Measurements from ENCODE around the gene CCDC149.

Gene CCDC149

DNA sequence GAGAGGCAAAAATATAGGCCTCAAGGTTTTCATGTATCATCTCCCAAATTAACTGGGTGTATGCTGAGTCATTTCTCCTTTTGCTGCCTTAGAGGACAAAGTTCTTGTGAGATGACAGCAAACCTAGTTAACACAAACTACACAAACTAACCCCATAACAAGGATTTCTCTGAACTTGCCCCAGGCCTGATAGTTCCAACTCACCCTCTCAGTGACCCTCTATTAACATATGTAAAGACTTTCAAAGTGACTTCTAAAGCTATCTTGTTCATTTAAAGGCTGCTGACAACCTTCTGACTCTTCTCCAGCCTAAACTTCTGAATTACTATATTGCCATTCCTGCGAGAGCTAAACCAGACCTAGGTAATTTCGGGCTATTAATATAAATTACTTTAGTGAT lies 43.2 kb upstream of the CCDC149 start:
- DNase-seq (ENCODE audit: low read depth in 1 of 2, low spot score in 1 of 2): no peak
- Histone ChIP-seq H3K4me3 (replicated peaks; ENCODE audit: insufficient read depth, low read length) (no peak overlapping the region), H3K27me3 (ENCODE audit: insufficient read depth, poor library complexity, severe bottlenecking) (no peaks in the 10 kb centered on the region), H3K27ac (replicated peaks) (no peak overlapping the region)
- TF ChIP-seq GABPA (IDR thresholded peaks at IDR 0.05; ENCODE audit: low read depth) (no peak), SPI1 (IDR thresholded peaks at IDR 0.05; ENCODE audit: borderline replicate concordance, low read depth) (no peak), POLR2AphosphoS5 (IDR thresholded peaks at IDR 0.05; ENCODE audit: low read depth) (no peak)
- TF ChIP-seq, protein P1, sequence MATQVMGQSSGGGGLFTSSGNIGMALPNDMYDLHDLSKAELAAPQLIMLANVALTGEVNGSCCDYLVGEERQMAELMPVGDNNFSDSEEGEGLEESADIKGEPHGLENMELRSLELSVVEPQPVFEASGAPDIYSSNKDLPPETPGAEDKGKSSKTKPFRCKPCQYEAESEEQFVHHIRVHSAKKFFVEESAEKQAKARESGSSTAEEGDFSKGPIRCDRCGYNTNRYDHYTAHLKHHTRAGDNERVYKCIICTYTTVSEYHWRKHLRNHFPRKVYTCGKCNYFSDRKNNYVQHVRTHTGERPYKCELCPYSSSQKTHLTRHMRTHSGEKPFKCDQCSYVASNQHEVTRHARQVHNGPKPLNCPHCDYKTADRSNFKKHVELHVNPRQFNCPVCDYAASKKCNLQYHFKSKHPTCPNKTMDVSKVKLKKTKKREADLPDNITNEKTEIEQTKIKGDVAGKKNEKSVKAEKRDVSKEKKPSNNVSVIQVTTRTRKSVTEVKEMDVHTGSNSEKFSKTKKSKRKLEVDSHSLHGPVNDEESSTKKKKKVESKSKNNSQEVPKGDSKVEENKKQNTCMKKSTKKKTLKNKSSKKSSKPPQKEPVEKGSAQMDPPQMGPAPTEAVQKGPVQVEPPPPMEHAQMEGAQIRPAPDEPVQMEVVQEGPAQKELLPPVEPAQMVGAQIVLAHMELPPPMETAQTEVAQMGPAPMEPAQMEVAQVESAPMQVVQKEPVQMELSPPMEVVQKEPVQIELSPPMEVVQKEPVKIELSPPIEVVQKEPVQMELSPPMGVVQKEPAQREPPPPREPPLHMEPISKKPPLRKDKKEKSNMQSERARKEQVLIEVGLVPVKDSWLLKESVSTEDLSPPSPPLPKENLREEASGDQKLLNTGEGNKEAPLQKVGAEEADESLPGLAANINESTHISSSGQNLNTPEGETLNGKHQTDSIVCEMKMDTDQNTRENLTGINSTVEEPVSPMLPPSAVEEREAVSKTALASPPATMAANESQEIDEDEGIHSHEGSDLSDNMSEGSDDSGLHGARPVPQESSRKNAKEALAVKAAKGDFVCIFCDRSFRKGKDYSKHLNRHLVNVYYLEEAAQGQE (IDR thresholded peaks at IDR 0.05; ENCODE audit: insufficient replicate concordance, low read depth): no peak

DNA sequence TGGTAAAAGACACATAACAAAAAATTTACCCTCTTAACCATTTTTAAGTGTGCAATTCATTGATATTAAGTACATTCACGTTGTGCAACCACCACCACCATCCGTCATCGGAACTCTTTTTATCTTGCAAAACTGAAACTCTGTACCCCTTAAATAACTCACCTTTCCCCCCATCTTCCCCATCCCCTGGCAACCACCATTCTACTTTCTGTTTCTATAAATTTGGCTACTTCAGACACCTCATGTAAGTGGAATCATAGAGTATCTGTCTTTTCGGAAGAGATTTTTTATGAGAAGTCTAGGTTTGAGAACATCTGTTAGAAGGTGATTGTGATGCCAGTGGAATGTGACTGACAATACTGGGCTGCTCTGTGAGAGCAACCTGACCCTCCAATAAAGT lies 39.8 kb upstream of the CCDC149 start:
- Histone ChIP-seq H3K4me3 (replicated peaks; ENCODE audit: insufficient read depth, low read length) (no peak overlapping the region), H3K27me3 (ENCODE audit: insufficient read depth, poor library complexity, severe bottlenecking) (no peaks in the 10 kb centered on the region), H3K27ac (replicated peaks) (no peak overlapping the region)
- no peak for DNase-seq (ENCODE audit: low read depth in 1 of 2, low spot score in 1 of 2)
- TF ChIP-seq, protein P1 (IDR thresholded peaks at IDR 0.05; ENCODE audit: insufficient replicate concordance, low read depth): no peak
- no peak for TF ChIP-seq POLR2AphosphoS5 (IDR thresholded peaks at IDR 0.05; ENCODE audit: low read depth)
- TF ChIP-seq, protein P2, sequence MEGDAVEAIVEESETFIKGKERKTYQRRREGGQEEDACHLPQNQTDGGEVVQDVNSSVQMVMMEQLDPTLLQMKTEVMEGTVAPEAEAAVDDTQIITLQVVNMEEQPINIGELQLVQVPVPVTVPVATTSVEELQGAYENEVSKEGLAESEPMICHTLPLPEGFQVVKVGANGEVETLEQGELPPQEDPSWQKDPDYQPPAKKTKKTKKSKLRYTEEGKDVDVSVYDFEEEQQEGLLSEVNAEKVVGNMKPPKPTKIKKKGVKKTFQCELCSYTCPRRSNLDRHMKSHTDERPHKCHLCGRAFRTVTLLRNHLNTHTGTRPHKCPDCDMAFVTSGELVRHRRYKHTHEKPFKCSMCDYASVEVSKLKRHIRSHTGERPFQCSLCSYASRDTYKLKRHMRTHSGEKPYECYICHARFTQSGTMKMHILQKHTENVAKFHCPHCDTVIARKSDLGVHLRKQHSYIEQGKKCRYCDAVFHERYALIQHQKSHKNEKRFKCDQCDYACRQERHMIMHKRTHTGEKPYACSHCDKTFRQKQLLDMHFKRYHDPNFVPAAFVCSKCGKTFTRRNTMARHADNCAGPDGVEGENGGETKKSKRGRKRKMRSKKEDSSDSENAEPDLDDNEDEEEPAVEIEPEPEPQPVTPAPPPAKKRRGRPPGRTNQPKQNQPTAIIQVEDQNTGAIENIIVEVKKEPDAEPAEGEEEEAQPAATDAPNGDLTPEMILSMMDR (IDR thresholded peaks at IDR 0.05; ENCODE audit: insufficient read depth, low read length): no peak
- TF ChIP-seq GABPA (IDR thresholded peaks at IDR 0.05; ENCODE audit: low read depth): no peak
- TF ChIP-seq SPI1 (IDR thresholded peaks at IDR 0.05; ENCODE audit: borderline replicate concordance, low read depth): no peak

DNA sequence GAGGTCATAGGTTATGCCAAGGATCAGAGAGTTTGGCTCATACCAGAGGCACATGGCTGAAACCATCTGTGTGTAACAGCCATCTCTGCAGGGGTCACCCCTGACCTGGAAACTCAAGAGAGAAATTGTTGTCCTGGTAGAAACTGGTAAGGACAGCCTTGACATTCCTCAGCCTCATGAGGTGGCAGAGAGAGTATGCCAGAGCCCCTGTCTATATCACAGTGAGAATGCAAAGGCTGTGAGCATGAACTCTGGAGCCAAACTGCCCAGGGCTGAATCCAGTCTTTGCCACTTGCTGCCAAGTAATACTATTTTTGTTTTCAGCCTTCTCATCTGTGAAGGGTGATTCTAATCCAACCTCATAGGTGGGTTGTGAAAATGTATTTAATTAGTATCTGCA lies 37.1 kb upstream of the CCDC149 start:
- TF ChIP-seq GABPA (IDR thresholded peaks at IDR 0.05; ENCODE audit: low read depth): no peak
- TF ChIP-seq, protein P1 (IDR thresholded peaks at IDR 0.05; ENCODE audit: insufficient replicate concordance, low read depth): no peak
- no peak for TF ChIP-seq POLR2AphosphoS5 (IDR thresholded peaks at IDR 0.05; ENCODE audit: low read depth)
- TF ChIP-seq SPI1 (IDR thresholded peaks at IDR 0.05; ENCODE audit: borderline replicate concordance, low read depth): no peak
- TF ChIP-seq, protein P2 (IDR thresholded peaks at IDR 0.05; ENCODE audit: insufficient read depth, low read length): no peak
- Histone ChIP-seq H3K27me3 (ENCODE audit: insufficient read depth, poor library complexity, severe bottlenecking) (no peaks in the 10 kb centered on the region), H3K4me3 (replicated peaks; ENCODE audit: insufficient read depth, low read length) (no peak overlapping the region), H3K27ac (replicated peaks) (no peak overlapping the region)
- DNase-seq (ENCODE audit: low read depth in 1 of 2, low spot score in 1 of 2): no peak
